Activated B cell treated with CpG ODN at 0.5 μM for 24 hours (primary cell): ENCODE data around the gene SNCB. TPM values are rescaled to one million over a fixed set of nuclear protein-coding genes. Genes with fewer than 3 reads are reported as not detected.
A peak's percentile ranks its signal among the peaks of the same experiment; 100 is the strongest.

Experiments used
- ATAC-seq: fragments of 200-7000 bp; cut with Tn5 transposase; one replicate; pipeline ENCODE4 v1.10.0; 2021; ENCODE audit warnings: low read depth, mild to moderate bottlenecking, moderate library complexity
- CTCF ChIA-PET: fragments of 350-600 bp; sonication (Branson Sonifier 250); formaldehyde crosslinking; loops from one replicate; lab custom pipeline; 2021; ENCODE audit warnings: antibody characterized with exemption; lab: Charles Lee
- POLR2A ChIA-PET: fragments of 350-600 bp; sonication (Branson Sonifier 250); formaldehyde crosslinking; loops from one replicate; lab custom pipeline; 2021; ENCODE audit warnings: antibody characterized with exemption; lab: Charles Lee
- DNase-seq: peaks from one replicate; pipeline ENCODE4 v3.0.0; 2022
- H3K27ac Mint-ChIP-seq: one replicate; pipeline ENCODE4 v1.8.0; 2020; ENCODE audit warnings: mixed read lengths
- H3K27me3 Mint-ChIP-seq: one replicate; pipeline ENCODE4 v1.8.0; 2021; ENCODE audit warnings: mixed read lengths
- H3K36me3 Mint-ChIP-seq: one replicate; pipeline ENCODE4 v1.8.0; 2021; ENCODE audit warnings: low read depth, mixed read lengths
- H3K4me1 Mint-ChIP-seq: one replicate; pipeline ENCODE4 v1.8.0; 2021; ENCODE audit warnings: mixed read lengths
- H3K4me3 Mint-ChIP-seq: one replicate; pipeline ENCODE4 v1.8.0; 2020; ENCODE audit warnings: mild to moderate bottlenecking, mixed read lengths
- H3K9me3 Mint-ChIP-seq: one replicate; pipeline ENCODE4 v1.8.0; 2020; ENCODE audit warnings: mixed read lengths
- CTCF ChIP-seq: fragments of 200-600 bp; IDR thresholded peaks from one replicate; pipeline ENCODE4 v1.8.0; 2022; ENCODE audit warnings: antibody characterized with exemption, mild to moderate bottlenecking
- intact Hi-C: fragments of 100-400 bp; cut with micrococcal nuclease; formaldehyde crosslinking; loops from one replicate; pipeline ENCODE4 v1.15.1; 2024
- total RNA-seq: library from RNA; stranded (reverse); gene quantifications from 2 replicates; pipeline ENCODE4 v1.2.3, GENCODE V29; 2022

Gene SNCB
- total RNA-seq, 1 donor from 2014 or later, result not detected

GRCh38 chr5:176630681-176631222, 418 bp upstream of the SNCB start:
- DNase-seq (no peak), ATAC-seq (peak; percentile 5)
- intact Hi-C loops, result loop anchor here (1.0 to 5.0 kb wide), 4 partner anchors 11 to 93 kb away; partner anchors contain the start of genes GPRIN1, RNF44 and TSPAN17
- peak overlapping the region; percentile 77 for H3K4me3 Mint-ChIP-seq
- no peak for TF ChIP-seq CTCF
- CTCF ChIA-PET, result interaction anchor here (1.0 to 2.9 kb wide), 5 partner anchors 9 to 56 kb away, joined by 3 to 15 read pairs (median 4); partner anchors contain the start of gene TSPAN17
- no peaks in the 10 kb centered on the region for H3K36me3 Mint-ChIP-seq
- H3K27ac Mint-ChIP-seq, result no peak overlapping the region
- H3K9me3 Mint-ChIP-seq, result peaks cover 5% of the 10 kb centered on the region
- peaks cover 55% of the 10 kb centered on the region for H3K4me1 Mint-ChIP-seq
- POLR2A ChIA-PET, result interaction anchor here (0.6 to 2.7 kb wide), 7 partner anchors 9 to 272 kb away, joined by 4 to 29 read pairs (median 7); partner anchors contain the start of genes RNF44 and TSPAN17
- peaks cover 31% of the 10 kb centered on the region for H3K27me3 Mint-ChIP-seq

- Mint-ChIP-seq H3K9me3 (no peaks in the 10 kb centered on the region), H3K27me3 (peaks cover 27% of the 10 kb centered on the region), H3K4me1 (peaks cover 47% of the 10 kb centered on the region), H3K4me3 (peak overlapping the region; percentile 64), H3K27ac (no peak overlapping the region), H3K36me3 (no peaks in the 10 kb centered on the region)
- no peak for TF ChIP-seq CTCF
- intact Hi-C loops, result no loop called here
- ATAC-seq (no peak), DNase-seq (no peak)
- POLR2A ChIA-PET, result interaction anchor here (0.6 to 2.7 kb wide), 5 partner anchors 12 to 31 kb away, joined by 3 to 29 read pairs (median 5); partner anchors contain the start of gene TSPAN17
- CTCF ChIA-PET, result interaction anchor here (1.1 to 2.9 kb wide), 3 partner anchors 17 to 33 kb away, joined by 3 to 15 read pairs (median 10); partner anchors contain the start of gene TSPAN17
Observed at GRCh38 chr5:176629317-176629852, 949 bp downstream of the SNCB start.

GRCh38 chr5:176628406-176629228, 1.7 kb downstream of the SNCB start:
- H3K27me3 Mint-ChIP-seq, result peaks cover 34% of the 10 kb centered on the region
- POLR2A ChIA-PET, result interaction anchor here (0.6 kb wide), 1 partner anchor 18 kb away, joined by 3 read pairs; no protein-coding TSS in a partner anchor
- H3K9me3 Mint-ChIP-seq, result no peaks in the 10 kb centered on the region
- CTCF ChIA-PET, result interaction anchor here (2.9 kb wide), 1 partner anchor 18 kb away, joined by 15 read pairs; the partner anchor contains the start of gene TSPAN17
- no peak for TF ChIP-seq CTCF
- H3K4me3 Mint-ChIP-seq, result no peak overlapping the region
- H3K27ac Mint-ChIP-seq, result no peak overlapping the region
- intact Hi-C loops, result no loop called here
- ATAC-seq, result no peak
- peaks cover 40% of the 10 kb centered on the region for H3K4me1 Mint-ChIP-seq
- no peaks in the 10 kb centered on the region for H3K36me3 Mint-ChIP-seq
- DNase-seq, result no peak

GRCh38 chr5:176627582-176627981, 2.8 kb downstream of the SNCB start:
- ATAC-seq, result no peak
- H3K36me3 Mint-ChIP-seq, result no peaks in the 10 kb centered on the region
- H3K4me3 Mint-ChIP-seq, result no peak overlapping the region
- ChIA-PET POLR2A (no interaction called here), CTCF (no interaction called here)
- H3K27ac Mint-ChIP-seq, result no peak overlapping the region
- no peak for TF ChIP-seq CTCF
- no peak for DNase-seq
- no peaks in the 10 kb centered on the region for H3K9me3 Mint-ChIP-seq
- H3K27me3 Mint-ChIP-seq, result peaks cover 34% of the 10 kb centered on the region
- intact Hi-C loops, result no loop called here
- peaks cover 33% of the 10 kb centered on the region for H3K4me1 Mint-ChIP-seq
